Fibroblast of the conjunctiva (primary cell): ENCODE data around the gene DSG3.

Source experiments
- DNase-seq: peaks from one replicate; pipeline ENCODE4 v3.0.0-alpha.2; 2010; ENCODE audit warnings: low read depth

DSG3 gene

GRCh38 chr18:31447530-31448191, at the start of gene DSG3:
Gene DSG3 (plus strand): TSS chr18:31447741. CDS start chr18:31447878, 137 bp downstream.
- DNase-seq: no peak

- no peak for DNase-seq
These were observed 49.4 kb upstream of the DSG3 start for GRCh38 chr18:31398191-31398590.

GRCh38 chr18:31399306-31400032, 48.1 kb upstream of the DSG3 start:
- DNase-seq: no peak

GRCh38 chr18:31401156-31402025, 46.1 kb upstream of the DSG3 start:
- DNase-seq: no peak

GRCh38 chr18:31402026-31402373, 45.5 kb upstream of the DSG3 start:
- DNase-seq: no peak

- no peak for DNase-seq
These were observed 44.1 kb upstream of the DSG3 start for GRCh38 chr18:31403409-31403808.

GRCh38 chr18:31407649-31408048, 39.9 kb upstream of the DSG3 start:
- DNase-seq: no peak

GRCh38 chr18:31409276-31409675, 38.3 kb upstream of the DSG3 start:
- DNase-seq: no peak

GRCh38 chr18:31410716-31411483, 36.6 kb upstream of the DSG3 start:
- no peak for DNase-seq

- no peak for DNase-seq
These were observed 34.4 kb upstream of the DSG3 start for GRCh38 chr18:31413137-31413536.

GRCh38 chr18:31417850-31418249, 29.7 kb upstream of the DSG3 start:
- no peak for DNase-seq

- no peak for DNase-seq
These were observed 28.0 kb upstream of the DSG3 start for GRCh38 chr18:31419457-31419932.

GRCh38 chr18:31420032-31420431, 27.5 kb upstream of the DSG3 start:
- no peak for DNase-seq

- DNase-seq: no peak
These were observed 27.0 kb upstream of the DSG3 start for GRCh38 chr18:31420524-31420923.

GRCh38 chr18:31424383-31424988, 23.1 kb upstream of the DSG3 start:
- DNase-seq: peak; percentile 4

- no peak for DNase-seq
These were observed 21.5 kb upstream of the DSG3 start for GRCh38 chr18:31426021-31426420.

GRCh38 chr18:31426871-31427406, 20.6 kb upstream of the DSG3 start:
- DNase-seq: no peak

GRCh38 chr18:31428211-31428610, 19.3 kb upstream of the DSG3 start:
- no peak for DNase-seq

GRCh38 chr18:31429623-31430022, 17.9 kb upstream of the DSG3 start:
- DNase-seq: no peak

- DNase-seq: no peak
These were observed 17.5 kb upstream of the DSG3 start for GRCh38 chr18:31430072-31430471.

GRCh38 chr18:31430554-31430953, 17.0 kb upstream of the DSG3 start:
- no peak for DNase-seq
